HG03432 (cell line): ENCODE data around the gene COX7A2L.
"Not testable (repeated sequence)": the region's sequence is repeated elsewhere in the genome, so short reads cannot be mapped to it uniquely, and the experiment has no call there.

ENCODE experiments used
- ATAC-seq: cut with Tn5 transposase; IDR thresholded peaks from one replicate; pipeline ENCODE4 v1.9.1; 2021; ENCODE audit warnings: mild to moderate bottlenecking, moderate library complexity; ENCODE audit not compliant: unreplicated experiment

COX7A2L gene

DNA sequence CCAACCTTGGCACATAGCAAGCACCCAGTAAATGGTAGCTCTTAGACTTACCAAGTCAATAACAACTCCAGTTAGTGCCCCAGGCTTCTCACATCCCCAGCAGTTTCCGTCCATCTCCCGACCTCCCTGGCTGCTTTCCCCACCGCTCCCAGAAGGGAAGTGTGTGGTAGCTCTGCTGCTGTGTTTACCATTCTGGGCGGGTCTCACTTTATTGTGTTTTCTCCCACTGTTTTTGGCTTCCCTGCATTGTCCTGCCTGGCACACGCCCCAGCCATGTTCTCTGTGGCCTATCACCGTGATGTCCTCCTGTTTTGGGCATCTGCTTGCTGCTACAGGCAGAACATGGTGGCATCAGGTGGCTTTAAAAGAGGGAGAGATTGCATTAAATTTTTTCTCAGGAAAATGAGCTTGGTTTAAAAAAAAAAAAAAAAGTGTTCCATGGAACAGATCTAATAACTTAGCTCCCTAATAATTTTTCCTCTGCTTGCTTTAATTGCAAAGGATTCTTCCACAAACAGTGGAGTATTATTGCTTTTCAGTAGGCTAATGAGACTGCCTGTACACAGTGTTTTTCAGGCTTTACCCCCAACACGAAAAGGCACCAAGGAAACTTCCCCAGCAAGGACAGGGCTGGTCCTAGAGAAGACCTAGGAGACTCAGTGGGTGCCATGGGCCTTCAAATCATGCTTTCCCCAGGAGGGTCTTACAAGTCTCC is 8.0 kb upstream of the COX7A2L start:
- ATAC-seq = no peak

DNA sequence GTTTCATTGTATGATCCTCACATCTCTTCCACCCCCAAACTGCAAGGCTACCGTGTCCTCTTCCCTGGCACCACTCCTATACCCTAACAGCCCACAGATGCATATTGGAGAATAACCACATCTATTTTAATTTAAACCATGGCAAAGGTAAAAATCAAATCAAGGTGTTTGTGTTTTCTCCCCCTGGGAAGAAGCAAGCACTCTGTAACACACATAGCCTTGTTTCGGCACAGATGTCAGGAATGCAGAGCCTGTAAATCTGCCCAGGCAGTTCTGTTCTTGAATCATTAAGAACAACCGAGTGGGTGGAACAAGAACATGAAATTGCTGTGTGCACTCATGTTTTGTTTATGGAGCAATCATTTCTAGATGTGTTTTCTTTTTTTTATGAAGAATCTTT is 6.8 kb upstream of the COX7A2L start:
- ATAC-seq = no peak

DNA sequence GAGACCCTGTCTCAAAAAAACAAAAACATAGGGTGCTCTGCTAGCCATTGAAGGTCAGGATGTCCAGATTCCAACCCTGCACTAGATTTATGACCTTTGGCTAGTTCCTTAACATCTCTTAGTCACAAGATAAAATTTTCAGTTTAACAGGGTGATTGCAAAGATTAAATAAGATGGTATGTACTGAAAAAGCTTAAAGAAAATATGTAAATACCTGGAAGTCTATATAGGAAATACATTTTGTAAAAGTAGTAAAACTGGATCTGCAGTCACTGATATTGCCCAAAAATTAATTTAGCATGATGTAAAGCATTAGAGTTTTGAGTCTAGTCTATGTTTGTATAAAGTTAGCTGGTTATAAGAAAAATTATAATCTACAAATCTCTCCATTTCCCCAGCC is 5.4 kb upstream of the COX7A2L start:
- no peak for ATAC-seq

DNA sequence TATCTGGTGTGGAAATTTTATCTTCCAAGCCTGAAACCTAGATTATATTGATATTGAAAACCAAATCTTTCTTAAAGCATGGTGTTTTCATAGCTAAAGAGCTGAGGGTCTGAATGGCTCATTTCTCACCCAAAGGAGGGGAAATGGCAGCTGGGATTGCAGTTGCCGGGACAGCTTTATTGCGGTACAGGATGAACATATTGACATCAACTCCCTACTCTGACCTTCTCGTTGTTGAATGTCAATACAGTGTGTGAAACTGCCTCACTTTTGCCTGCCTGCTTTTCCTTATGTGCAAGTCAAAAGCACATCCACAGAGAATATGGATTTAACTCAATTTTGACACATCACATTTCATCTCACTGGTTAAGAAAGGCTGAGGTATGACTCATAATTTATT is 3.6 kb upstream of the COX7A2L start:
- ATAC-seq = no peak

DNA sequence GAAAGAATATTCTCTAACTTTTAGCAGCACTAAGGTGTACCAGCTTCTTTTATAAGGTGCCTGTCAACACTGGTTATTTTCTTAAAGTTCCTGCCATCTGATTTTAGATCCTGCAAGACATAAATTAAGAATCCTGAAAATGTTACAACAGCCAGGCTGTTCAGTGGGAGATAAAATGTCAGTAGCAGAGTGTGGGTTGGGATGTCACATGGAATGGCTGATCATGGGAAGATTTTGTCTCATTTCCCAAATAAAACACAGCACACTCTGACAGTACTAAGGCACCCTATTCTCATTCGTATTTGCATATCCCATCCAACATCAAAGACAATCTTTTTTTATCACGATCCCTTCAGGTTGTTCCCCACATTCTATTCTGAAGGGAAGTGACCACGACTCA is 2.4 kb upstream of the COX7A2L start:
- ATAC-seq = no peak

DNA sequence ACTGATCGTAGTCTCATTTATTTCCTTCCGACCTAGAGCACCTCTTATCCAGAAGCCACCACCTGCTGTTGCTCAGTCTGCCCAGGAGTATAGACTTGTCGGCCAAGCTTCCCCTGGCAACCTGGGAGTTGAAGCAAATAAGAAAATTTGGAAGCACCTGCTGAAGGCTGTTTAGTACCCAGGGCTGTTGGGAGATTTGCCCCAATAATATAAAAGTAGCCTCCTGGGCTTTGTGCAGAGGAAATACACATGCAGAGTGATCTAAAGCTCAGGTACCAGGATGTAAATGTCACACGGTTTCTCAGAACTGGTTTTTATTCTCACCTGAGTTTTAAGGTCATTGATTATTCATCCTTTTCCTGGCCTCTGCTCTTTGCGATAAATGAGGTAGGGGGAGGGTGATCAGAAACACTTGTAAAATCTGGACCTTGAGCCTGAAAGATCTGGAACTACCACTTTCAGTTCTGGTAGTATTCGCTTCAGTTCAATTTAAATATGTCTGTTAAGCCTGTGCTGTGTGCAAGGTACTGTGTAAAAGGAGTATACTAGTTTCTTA is 789 bp upstream of the COX7A2L start:
- no peak for ATAC-seq

DNA sequence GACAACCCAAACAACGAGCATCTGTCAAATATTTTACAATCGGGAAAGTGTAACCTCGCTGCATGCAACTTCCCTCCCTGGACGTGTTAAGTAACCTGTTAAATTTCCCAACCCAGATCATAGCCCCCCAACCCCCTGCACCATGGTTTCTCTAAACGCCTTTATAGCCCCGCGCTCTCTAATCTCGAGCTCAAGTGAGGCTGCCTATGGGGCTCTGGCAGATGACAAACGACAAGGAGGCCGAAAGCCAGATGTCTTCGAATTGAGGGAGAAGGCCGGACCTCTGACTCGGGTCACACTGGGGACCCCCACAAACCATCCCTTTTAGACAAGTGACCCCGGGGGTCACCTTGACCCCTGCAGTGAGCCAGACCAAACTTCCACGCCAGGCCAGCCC is 526 bp downstream of the COX7A2L start:
- ATAC-seq = no peak

DNA sequence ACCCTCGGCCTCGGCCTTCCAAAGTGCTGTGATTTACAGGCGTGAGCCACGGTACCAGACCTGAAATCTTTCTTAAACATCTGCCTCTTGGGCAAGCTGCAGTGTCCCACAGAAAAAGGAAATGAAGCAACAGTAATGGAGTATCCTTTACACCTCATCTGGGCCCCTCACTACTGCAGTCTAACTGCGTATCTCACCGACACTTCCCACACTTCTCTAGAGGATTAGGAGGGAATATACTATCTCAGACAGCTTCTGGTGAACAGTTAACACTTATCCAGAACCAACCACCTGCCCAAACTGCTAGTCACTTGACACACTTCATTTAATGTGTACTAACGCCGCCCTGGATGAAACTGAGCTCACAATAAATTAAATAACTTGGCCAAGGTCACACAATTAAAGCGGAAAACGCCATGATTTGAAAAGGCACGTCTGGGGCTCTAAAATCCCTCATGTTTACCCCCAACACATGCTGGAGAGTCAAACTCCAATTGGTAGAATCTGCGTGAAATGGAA is 993 bp downstream of the COX7A2L start:
- ATAC-seq = no peak

DNA sequence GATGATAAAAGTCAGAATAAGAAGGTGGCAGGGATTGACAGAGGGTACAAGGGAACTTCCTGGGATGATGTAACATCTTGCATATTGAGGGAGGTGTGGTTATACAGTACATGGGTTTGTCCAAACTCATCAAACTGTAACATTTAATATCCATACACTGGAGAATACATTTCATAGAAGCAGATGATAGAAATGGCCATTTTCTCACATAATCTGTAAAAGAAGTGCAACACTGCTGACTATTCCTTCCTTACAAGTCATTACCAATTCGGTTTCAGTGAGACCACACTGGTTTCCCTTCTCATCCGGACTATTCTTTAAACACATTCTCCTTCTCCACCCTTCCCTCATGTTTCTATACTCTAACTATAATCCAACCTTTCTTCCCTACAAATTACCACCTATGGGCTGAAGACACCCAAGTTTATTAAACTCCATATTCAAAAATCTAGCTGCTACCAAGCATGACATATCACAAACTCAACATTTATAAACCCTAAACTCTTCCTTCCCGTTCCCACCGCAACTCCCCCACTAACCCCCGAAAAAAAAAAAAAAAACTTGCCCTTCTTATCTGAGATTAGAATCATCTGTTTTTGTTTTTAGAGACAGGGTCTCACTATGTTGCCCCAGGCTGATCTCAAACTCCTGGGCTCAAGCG is 1.6 kb downstream of the COX7A2L start:
- no peak for ATAC-seq

DNA sequence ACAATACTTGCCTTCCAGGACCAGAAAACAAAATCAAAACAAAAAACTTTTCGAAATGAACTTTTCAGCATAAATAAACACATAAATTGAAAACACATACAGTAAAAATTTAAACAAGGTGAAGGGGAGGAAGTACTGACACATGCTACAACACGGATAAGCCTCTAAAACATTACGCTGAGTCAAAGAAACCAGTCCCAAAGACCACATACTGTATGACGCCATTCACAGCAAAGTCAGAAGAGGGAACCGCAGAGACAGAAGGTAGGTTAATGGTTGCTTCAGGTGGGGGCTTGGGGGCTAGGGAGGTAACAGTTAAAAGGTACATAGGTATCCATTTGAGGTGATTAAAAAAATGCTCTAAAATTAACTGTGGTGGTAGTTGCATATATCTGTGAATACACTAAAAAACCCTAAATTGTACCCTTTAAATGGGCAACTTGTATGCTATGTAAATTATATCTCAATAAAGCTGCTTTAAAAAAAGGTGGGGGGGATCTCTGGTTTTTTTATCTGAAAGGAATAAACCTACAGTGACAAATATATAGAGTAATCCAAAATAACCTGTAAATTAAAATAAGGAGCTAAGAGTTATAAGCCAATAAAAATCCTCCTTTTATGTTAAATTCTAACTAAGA is 7.1 kb downstream of the COX7A2L start:
- ATAC-seq = no peak

DNA sequence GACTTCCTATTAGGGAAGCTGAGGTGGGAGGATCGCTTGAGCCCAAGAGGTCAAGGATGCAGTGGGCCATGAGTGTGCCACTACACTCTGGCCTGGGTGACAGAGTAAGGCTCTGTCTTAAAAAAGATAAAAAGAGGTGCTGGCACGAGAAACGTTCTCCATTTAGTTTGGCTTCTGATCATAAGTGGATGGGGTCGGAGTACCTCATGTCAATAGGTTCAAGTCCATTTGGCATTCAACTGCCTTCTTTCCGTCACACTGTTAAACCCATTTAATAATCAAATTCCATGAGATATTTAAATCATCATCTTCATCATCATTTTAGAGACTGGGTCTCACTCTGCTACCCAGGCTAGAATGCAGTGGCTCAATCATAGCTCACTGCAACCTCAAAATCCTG is 9.2 kb downstream of the COX7A2L start:
- no peak for ATAC-seq

DNA sequence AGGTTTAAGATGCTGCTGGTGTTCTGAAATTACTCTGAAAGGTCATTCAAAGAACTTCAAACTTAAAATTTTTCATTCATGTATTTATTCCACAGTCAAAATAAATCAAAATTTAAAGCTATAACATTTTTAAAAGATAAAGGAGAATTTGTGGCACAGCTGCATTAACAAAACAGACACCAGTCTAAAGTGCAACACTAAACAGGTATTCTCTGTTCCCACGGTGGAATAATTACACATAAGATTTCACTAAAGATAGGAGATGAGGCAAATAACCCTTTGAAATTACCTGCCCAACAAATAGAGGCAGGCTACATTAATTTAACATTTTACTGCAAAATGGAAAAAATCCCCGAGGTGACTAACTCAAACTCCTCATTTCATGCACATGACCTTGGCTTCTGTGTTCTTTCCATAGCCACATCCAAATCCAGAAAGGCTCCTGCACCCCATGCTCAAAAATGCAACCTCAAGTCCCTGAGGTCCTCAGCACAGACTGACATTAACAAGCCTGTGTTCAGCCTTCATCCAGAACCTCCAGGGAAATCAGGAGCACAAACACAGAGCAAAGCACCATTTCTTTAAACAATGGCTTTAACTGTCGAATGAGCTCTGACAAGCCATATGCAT is 10.5 kb downstream of the COX7A2L start:
- no peak for ATAC-seq

DNA sequence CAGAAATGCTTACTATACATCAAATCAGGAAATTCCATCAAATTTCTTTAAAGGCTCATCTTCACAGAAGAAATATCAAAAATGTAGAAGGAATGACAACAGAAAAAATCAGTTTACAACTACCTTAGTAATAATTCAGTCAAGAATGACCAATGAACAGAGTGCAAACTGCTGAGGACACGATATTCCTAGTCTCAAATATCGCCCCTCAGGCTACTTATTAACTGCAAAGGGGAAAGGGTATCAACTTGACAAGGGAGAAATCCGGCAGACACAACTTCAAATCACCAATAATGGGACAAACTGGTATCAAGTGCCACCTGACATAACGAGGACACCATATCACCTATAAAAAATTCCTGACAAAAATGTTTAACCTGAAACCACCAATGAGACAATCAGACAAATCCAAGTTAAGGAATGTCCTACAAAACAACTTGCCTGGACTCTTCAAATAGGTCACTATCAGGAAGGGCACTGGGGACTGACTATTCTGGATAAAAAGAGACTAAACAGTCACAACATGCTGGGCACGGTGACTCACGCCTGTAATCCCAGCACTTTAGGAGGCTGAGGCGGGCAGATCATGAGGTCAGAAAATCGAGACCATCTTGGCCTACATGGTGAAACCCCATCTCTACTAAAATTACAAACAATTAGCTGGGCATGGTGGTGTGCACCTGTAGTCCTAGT is 12.8 kb downstream of the COX7A2L start:
- no peak for ATAC-seq

DNA sequence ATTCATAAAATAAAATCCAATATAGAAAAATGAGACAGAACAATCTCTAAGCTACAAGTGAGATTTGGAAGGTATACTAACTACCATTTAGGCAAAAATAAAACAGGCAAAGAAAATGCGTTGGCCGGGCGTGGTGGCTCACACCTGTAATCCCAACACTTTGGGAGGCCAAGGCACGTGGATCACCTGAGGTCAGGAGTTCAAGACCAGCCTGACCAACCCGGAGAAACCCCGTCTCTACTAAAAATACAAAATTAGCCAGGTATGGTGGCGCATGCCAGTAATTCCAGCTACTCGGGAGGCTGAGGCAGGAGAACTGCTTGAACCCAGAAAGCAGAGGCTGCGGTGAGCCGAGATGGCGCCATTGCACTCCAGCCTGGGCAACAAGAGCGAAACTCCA is 13.5 kb downstream of the COX7A2L start:
- ATAC-seq = not testable (repeated sequence)

DNA sequence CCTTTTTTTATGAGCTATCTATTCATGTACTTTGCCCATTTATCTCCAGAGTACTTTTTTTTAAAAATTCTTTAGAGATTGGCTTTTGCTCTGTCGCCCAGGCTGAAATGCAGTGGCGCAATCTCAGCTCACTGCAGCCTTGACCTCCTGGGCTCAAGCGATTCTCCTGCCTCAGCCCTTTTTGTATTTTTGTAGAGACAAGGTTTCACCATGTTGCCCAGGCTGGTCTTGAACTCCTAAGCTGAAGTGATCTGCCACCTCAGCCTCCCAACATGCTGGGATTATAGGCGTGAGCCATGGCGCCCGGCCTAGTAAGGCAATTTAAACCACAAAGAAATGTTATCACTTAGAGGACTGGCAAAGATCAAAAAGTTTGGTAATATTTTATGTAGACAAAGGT is 14.2 kb downstream of the COX7A2L start:
- ATAC-seq = not testable (repeated sequence)

DNA sequence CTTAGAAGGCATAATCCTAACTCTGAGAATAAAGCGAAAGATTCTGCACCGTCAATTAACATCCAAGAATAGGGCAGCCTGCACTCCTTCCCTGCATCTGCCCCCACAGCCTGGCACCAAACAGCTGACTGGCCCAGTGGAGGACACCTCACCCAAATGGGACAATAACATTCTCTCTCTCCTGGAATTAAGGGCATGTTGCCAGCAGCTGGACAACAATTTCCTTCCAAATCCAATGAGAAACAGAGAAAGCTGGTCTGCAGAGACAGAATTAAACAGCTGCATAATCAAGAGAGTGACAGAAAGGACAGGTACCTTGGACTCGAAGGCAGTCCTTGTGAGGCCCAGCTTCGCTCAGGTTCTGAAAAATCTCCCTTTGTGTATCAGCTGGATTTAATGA is 15.0 kb downstream of the COX7A2L start:
- ATAC-seq = no peak

DNA sequence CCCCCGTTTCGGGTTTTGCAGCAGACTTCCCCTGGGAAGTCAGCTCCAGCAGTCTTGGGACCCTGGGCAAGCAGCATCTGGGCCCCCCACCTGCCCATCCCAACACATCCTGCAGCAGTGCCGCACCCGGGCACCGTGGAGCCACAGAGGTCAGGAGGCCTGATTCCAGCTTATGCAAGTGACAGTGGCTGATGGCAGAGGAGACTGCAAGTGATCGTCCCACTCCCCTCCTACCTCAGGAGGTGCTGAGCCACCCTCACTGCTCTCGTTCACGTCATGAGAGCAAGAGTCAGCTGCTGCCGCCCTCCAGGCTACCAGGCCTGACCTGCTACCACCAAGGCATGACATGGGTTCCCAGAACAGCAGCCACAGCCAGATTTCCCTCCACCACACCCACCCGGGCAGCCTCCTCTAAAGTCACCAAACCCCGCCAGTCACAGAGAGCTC is 18.2 kb downstream of the COX7A2L start:
- ATAC-seq = no peak

DNA sequence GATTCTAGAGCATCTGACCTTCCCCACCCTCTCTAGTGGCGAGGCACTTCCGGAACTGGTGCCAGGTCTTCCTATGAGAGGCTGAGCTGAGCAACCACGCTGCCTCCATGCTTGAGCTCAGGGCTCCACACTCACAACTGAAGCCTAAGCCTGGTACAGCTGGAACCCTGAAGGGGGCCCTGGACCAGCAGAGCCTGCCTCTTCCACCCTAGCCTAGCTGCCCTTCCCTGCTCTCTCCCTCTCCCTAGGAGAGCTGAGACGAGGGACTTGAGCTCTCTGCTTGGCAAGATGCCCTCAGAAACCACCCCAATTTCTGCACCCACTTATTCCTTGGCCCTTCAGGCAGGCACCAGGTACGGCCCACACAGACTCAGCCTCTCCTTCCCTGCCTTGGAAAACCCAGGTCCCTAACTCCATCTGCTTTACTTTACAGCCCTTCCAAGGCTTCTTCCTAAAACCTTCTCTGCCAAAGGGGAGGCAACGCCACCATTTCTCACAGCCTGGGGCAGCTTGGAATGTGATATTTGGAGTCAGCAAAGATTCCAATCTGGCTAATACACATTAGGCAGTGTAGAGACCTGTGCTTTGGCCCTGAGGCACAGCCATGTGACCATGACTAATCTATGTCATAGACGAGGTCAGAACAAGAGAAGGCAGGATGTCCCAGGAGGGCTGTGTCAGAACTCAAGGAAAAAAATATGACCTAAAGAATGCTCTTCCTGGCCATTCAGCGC is 18.8 kb downstream of the COX7A2L start:
- ATAC-seq = peak; percentile 81

DNA sequence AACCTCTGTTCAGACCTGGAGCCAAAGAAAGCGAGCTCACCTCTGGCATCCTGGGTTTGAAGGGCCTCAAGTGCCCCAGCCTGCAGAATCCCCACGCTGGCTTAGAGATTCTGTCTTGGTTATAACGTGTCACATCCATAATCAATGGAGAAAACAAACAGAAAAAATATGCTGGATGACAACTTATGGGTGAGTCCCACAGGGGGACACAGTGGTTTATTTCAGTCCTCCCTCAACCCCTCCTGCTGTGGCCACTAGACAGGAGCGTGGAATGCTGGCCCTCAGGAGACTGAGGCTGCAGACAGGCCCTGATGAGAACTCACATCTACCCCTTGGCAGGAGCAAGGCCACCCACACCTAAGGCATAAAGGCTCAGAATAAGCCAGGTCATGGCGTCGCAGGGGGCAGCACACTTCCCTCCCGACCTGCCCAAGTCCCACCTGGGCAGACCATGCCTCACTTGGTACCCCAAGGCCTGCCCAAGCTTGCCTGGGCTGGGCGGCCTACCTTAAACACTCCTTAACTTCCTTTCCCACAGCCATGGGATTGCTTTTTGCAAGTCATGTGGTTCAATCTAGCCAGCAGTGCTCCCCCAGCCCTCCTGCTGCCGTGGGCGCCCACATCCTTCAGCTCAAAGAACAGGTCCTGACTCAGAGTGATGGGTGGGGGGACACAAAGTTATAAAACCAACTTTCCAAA is 19.9 kb downstream of the COX7A2L start:
- ATAC-seq = no peak
